Neutrophil (primary cell): ENCODE data around the gene SRRT.
A peak's percentile ranks its signal among the peaks of the same experiment; 100 is the strongest.
"Not testable (repeated sequence)": the region's sequence is repeated elsewhere in the genome, so short reads cannot be mapped to it uniquely, and the experiment has no call there.

Source experiments
- H3K27ac ChIP-seq: fragments of 200-600 bp; sonication (generic); 2 replicates; pipeline ENCODE4 v1.5.1; 2016; ENCODE audit warnings: mild to moderate bottlenecking, moderate library complexity
- H3K27me3 ChIP-seq: fragments of 200-600 bp; sonication (generic); 2 replicates; pipeline ENCODE4 v1.6.0; 2016; ENCODE audit warnings: mild to moderate bottlenecking
- H3K36me3 ChIP-seq: fragments of 200-600 bp; sonication (generic); 2 replicates; pipeline ENCODE4 v1.5.1; 2017
- H3K4me1 ChIP-seq, 2 experiments: fragments of 200-600 bp in 1 of 2; sonication (generic) in 1 of 2; 1 replicate in 1 of 2; 2 replicates in 1 of 2; pipeline versions ENCODE4 v1.5.1 to v1.6.1; 2013 to 2016; ENCODE audit warnings: low read depth in 1 of 2, low read length in 1 of 2, mild to moderate bottlenecking in 1 of 2, moderate library complexity in 1 of 2; ENCODE audit not compliant: control insufficient read depth in 1 of 2, insufficient read depth in 1 of 2
- H3K4me3 ChIP-seq, 2 experiments: fragments of 200-600 bp in 1 of 2; sonication (generic) in 1 of 2; 1 replicate in 1 of 2; 2 replicates in 1 of 2; pipeline ENCODE4 v1.5.1; 2013 to 2016; ENCODE audit warnings: low read depth in 1 of 2, low read length in 1 of 2, mild to moderate bottlenecking in 1 of 2, moderate library complexity in 1 of 2
- H3K9me3 ChIP-seq: fragments of 200-600 bp; sonication (generic); 2 replicates; pipeline ENCODE4 v1.5.1; 2016
- TF ChIP-seq, protein P1 (sequence below): fragments of 200-600 bp; sonication (generic); IDR thresholded peaks from 2 replicates; pipeline ENCODE4 v1.5.1; 2016; ENCODE audit warnings: antibody characterized with exemption

Gene SRRT

DNA sequence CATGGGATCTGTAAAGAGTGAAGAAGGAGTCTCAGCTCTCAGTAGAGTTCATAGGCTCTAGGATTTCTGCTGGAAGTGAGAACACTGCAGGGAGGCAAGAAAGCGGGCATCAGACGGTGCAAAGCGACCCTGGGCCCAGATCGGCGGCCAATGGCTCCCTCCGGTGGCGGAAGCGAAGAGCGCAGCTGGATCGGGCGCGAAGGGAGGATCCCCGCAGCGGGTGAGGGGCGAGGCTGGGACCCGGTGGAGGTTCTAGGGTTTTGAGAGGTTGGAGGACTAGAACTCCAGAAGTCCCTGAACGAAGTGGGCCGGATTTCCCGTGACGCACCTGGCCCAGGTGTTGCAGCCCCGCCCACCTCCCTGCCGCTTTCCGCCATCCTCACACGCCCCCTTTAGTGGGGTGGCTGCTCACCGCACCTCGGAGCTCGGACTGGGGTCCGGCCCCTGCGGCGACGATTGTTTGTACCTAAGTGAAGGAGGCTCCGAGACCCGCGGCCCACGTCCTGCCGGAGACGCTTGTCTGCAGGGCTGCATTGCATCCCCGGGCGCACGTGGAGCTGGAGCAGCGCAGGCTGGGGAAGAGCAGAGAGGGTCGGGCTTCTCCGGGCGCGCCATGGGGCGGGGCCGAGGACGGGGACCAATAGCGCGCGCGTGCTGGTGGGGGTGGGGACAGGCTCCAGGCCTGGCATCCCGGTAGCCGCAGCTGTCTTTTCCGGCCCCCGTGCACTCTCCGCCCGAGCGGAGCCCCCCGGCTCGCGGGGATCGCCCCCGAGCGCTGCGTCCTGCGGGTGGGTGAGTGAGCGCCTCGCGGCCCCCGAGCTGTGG, 22.6 kb upstream of the SRRT start, which contains the start of gene SLC12A9:
SLC12A9 (plus strand) TSS at position 666 of the 825 bp plus-strand sequence. CDS start 1,485 bp downstream, outside the sequence.
- Histone ChIP-seq H3K36me3 (peaks cover 34% of the 10 kb centered on the region), H3K4me1 (peaks cover 19 to 28% of the 10 kb centered on the region in 2 experiments), H3K27me3 (peaks cover 4% of the 10 kb centered on the region), H3K4me3 (peak within 1 kb of the TSS; percentile 98 to 99), H3K9me3 (no peaks in the 10 kb centered on the region), H3K27ac (peak within 1 kb of the TSS; percentile 93)
- TF ChIP-seq, protein P1, sequence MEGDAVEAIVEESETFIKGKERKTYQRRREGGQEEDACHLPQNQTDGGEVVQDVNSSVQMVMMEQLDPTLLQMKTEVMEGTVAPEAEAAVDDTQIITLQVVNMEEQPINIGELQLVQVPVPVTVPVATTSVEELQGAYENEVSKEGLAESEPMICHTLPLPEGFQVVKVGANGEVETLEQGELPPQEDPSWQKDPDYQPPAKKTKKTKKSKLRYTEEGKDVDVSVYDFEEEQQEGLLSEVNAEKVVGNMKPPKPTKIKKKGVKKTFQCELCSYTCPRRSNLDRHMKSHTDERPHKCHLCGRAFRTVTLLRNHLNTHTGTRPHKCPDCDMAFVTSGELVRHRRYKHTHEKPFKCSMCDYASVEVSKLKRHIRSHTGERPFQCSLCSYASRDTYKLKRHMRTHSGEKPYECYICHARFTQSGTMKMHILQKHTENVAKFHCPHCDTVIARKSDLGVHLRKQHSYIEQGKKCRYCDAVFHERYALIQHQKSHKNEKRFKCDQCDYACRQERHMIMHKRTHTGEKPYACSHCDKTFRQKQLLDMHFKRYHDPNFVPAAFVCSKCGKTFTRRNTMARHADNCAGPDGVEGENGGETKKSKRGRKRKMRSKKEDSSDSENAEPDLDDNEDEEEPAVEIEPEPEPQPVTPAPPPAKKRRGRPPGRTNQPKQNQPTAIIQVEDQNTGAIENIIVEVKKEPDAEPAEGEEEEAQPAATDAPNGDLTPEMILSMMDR = peak; percentile 83

DNA sequence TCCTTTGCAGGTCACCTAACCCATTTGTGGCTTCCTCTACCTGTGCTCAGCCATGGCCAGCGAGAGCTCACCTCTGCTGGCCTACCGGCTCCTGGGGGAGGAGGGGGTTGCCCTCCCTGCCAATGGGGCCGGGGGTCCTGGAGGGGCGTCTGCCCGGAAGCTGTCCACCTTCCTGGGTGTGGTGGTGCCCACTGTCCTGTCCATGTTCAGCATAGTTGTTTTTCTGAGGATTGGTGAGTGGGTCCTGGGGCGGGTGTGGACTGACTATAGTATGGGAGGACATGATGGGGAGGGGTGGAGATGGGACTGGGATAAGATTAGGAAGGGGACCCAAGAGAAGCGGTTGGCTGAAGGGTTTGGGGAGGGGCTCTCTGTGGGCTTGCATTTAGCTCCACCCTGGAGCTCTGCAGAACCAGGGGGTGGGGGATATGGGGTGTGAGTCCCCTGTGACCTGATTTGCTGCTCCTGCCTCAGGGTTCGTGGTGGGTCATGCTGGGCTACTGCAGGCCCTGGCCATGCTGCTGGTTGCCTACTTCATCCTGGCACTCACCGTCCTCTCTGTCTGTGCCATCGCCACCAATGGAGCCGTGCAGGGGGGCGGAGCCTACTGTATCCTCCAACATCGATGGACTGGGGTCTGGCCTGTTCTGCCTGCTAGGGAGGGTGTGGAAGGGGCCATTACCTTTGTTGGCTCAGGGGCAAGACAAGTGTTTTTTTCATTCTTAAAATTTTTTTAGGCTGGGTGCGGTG, 20.6 kb upstream of the SRRT start:
- TF ChIP-seq, protein P1 = no peak

DNA sequence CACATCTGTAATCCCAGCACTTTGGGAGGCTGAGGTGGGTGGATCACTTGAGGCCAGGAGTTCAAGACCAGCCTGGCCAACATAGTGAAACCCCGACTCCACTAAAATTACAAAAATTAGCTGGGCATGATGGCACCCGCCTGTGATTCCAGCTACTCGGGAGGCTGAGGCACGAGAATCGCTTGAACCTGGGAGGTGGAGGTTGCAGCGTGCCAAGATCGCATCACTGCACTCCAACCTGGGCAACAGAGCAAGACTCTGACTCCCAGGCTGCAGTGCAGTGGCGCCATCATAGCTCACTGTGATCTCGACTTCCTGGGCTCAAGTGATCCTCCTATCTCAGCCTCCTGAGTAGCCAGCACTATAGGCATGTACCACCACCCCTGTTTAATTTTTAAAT, 20.0 kb upstream of the SRRT start:
- not testable (repeated sequence) for H3K27me3 ChIP-seq, H3K27ac ChIP-seq, H3K9me3 ChIP-seq, H3K4me3 ChIP-seq
- H3K4me1 ChIP-seq = peaks cover 19 to 28% of the 10 kb centered on the region in 2 experiments
- H3K36me3 ChIP-seq = peaks cover 61% of the 10 kb centered on the region

More for the DNA sequence above, 20.6 kb upstream of the SRRT start:
- H3K27ac ChIP-seq = peak overlapping the region; percentile 93
- H3K9me3 ChIP-seq = no peaks in the 10 kb centered on the region
- H3K4me3 ChIP-seq = peak overlapping the region; percentile 98 to 99
- peaks cover 55% of the 10 kb centered on the region for H3K36me3 ChIP-seq
- H3K27me3 ChIP-seq = peaks cover 4% of the 10 kb centered on the region
- H3K4me1 ChIP-seq = peaks cover 19 to 28% of the 10 kb centered on the region in 2 experiments

DNA sequence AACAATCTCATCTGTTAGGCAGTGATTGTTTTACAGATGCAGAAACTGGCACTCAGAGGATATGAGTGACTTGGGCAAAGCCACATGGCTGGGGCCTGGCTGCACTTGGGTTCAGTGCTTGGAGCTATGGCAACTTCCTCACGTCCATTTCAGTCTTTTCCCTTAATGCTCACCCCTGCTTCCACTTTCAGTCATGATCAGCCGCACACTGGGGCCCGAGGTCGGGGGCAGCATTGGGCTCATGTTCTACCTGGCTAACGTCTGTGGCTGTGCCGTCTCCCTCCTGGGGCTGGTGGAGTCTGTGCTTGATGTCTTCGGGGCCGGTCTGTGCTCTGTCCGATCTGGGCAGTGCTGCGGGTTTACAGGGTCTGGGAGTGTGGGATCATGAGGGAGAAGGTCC, 19.4 kb upstream of the SRRT start:
- Histone ChIP-seq H3K27me3 (peaks cover 4% of the 10 kb centered on the region), H3K4me1 (peaks cover 19 to 28% of the 10 kb centered on the region in 2 experiments), H3K9me3 (no peaks in the 10 kb centered on the region), H3K36me3 (peaks cover 67% of the 10 kb centered on the region), H3K27ac (no peak overlapping the region), H3K4me3 (no peak overlapping the region)
- TF ChIP-seq, protein P1 = no peak

DNA sequence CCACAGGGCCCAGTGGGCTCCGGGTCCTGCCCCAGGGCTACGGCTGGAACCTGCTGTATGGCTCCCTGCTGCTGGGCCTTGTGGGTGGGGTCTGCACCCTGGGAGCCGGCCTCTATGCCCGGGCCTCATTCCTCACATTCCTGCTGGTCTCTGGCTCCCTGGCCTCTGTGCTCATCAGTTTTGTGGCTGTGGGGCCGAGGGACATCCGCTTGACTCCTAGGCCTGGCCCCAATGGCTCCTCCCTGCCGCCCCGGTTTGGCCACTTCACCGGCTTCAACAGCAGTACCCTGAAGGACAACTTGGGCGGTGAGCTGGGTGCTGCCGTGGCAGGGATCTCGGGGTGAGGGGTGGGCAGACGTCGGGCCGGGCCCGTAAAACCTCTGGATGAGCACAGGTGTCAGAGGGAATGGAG, 18.0 kb upstream of the SRRT start:
- no peak overlapping the region for H3K27ac ChIP-seq
- no peaks in the 10 kb centered on the region for H3K27me3 ChIP-seq
- no peak overlapping the region for H3K4me3 ChIP-seq
- H3K36me3 ChIP-seq = peaks cover 81% of the 10 kb centered on the region
- H3K4me1 ChIP-seq = peaks cover 16 to 24% of the 10 kb centered on the region in 2 experiments
- no peaks in the 10 kb centered on the region for H3K9me3 ChIP-seq
- TF ChIP-seq, protein P1 = no peak
